ENCODE measurements around the gene FBH1.
"Not testable (repeated sequence)": the region's sequence is repeated elsewhere in the genome, so short reads cannot be mapped to it uniquely, and the experiment has no call there.

GRCh38 chr10:5960973-5961275 lies 70.9 kb downstream of the FBH1 start:
- TF ChIP-seq JUNB (CRISPR knock-in tag; conservative IDR thresholded peaks at IDR 0.05); NELFE (IDR thresholded peaks at IDR 0.05; ENCODE audit: insufficient read depth, insufficient read length); STAT5B (CRISPR knock-in tag; IDR thresholded peaks at IDR 0.05); MAZ (CRISPR knock-in tag; conservative IDR thresholded peaks at IDR 0.05 in 1 of 2, IDR thresholded peaks at IDR 0.05 in 1 of 2): not testable (repeated sequence)
- TF ChIP-seq, protein P1, sequence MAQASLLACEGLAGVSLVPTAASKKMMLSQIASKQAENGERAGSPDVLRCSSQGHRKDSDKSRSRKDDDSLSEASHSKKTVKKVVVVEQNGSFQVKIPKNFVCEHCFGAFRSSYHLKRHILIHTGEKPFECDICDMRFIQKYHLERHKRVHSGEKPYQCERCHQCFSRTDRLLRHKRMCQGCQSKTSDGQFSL (CRISPR knock-in tag; IDR thresholded peaks at IDR 0.05), result not testable (repeated sequence)
- TF ChIP-seq, protein P1 (tag; IDR thresholded peaks at IDR 0.05), result not testable (repeated sequence)

Measured in K562 (cell line).